SJCRH30 (cell line): ENCODE data around the gene TMEM191C. TPM values are rescaled to one million over a fixed set of nuclear protein-coding genes. Genes with fewer than 3 reads are reported as not detected.
"Not testable (repeated sequence)": the region's sequence is repeated elsewhere in the genome, so short reads cannot be mapped to it uniquely, and the experiment has no call there.

Experiments
- DNase-seq, 2 experiments: peaks; one replicate each; pipeline ENCODE4 v3.0.0-alpha.2; 2015 to 2020
- H3K27ac ChIP-seq: fragments of 250-450 bp; sonication (Bioruptor Pico); 2 replicates; pipeline ENCODE4 v1.5.1; 2020; ENCODE audit warnings: mild to moderate bottlenecking, moderate library complexity
- H3K27me3 ChIP-seq: fragments of 250-450 bp; sonication (Bioruptor Pico); 2 replicates; pipeline ENCODE4 v1.5.1; 2020; ENCODE audit warnings: mild to moderate bottlenecking, moderate library complexity
- H3K36me3 ChIP-seq: fragments of 250-450 bp; sonication (Bioruptor Pico); 2 replicates; pipeline ENCODE4 v1.5.1; 2020; ENCODE audit warnings: mild to moderate bottlenecking, moderate library complexity
- H3K4me1 ChIP-seq: fragments of 250-450 bp; sonication (Bioruptor Pico); 2 replicates; pipeline ENCODE4 v1.5.1; 2020; ENCODE audit warnings: mild to moderate bottlenecking, moderate library complexity
- H3K4me3 ChIP-seq: fragments of 250-450 bp; sonication (Bioruptor Pico); 2 replicates; pipeline ENCODE4 v1.5.1; 2020; ENCODE audit warnings: mild to moderate bottlenecking, moderate library complexity
- H3K9me3 ChIP-seq: fragments of 250-450 bp; sonication (Bioruptor Pico); replicated peaks from 2 replicates; pipeline ENCODE4 v1.5.1; 2020; ENCODE audit warnings: mild to moderate bottlenecking, moderate library complexity
- total RNA-seq: library from RNA; depleted of rRNA; stranded (reverse); fragments of >200 nt; shearing (Covaris generic); gene quantifications from 2 replicates; pipeline ENCODE4 v1.2.3, GENCODE V29; 2014; rRNA removed

TMEM191C gene
- total RNA-seq: 0.18 and 0.67 TPM in 2 replicates

- not testable (repeated sequence) for H3K9me3 ChIP-seq, H3K36me3 ChIP-seq, DNase-seq, H3K27me3 ChIP-seq, H3K4me3 ChIP-seq, H3K27ac ChIP-seq, H3K4me1 ChIP-seq
Observed at GRCh38 chr22:21467337-21468193, at the start of gene TMEM191C. Gene TMEM191C, plus strand, starts transcription at chr22:21467387. Its CDS starts 73 bp downstream, at chr22:21467460.

GRCh38 chr22:21417853-21418252 is 49.3 kb upstream of the TMEM191C start:
- peak overlapping the region; percentile 48 for H3K4me3 ChIP-seq
- peak in 1 of 2 experiments; percentile 26 for DNase-seq
- not testable (repeated sequence) for H3K9me3 ChIP-seq, H3K27ac ChIP-seq, H3K27me3 ChIP-seq, H3K36me3 ChIP-seq, H3K4me1 ChIP-seq

- not testable (repeated sequence) for H3K27ac ChIP-seq
Observed at GRCh38 chr22:21418974-21419638, 48.1 kb upstream of the TMEM191C start.

GRCh38 chr22:21420180-21420763 is 46.9 kb upstream of the TMEM191C start:
- H3K27me3 ChIP-seq, H3K4me3 ChIP-seq, DNase-seq, H3K9me3 ChIP-seq, H3K4me1 ChIP-seq, H3K27ac ChIP-seq, H3K36me3 ChIP-seq: not testable (repeated sequence)

More at GRCh38 chr22:21418974-21419638, 48.1 kb upstream of the TMEM191C start:
- DNase-seq, H3K4me1 ChIP-seq, H3K4me3 ChIP-seq, H3K9me3 ChIP-seq, H3K27me3 ChIP-seq, H3K36me3 ChIP-seq: not testable (repeated sequence)

- H3K27ac ChIP-seq, H3K27me3 ChIP-seq, H3K9me3 ChIP-seq, H3K4me1 ChIP-seq, H3K36me3 ChIP-seq, H3K4me3 ChIP-seq, DNase-seq: not testable (repeated sequence)
Observed at GRCh38 chr22:21424084-21424709, 43.0 kb upstream of the TMEM191C start.

- H3K36me3 ChIP-seq, H3K4me3 ChIP-seq, H3K27me3 ChIP-seq, DNase-seq, H3K4me1 ChIP-seq, H3K27ac ChIP-seq, H3K9me3 ChIP-seq: not testable (repeated sequence)
Observed at GRCh38 chr22:21434378-21435233, 32.6 kb upstream of the TMEM191C start.

- H3K27ac ChIP-seq, DNase-seq, H3K4me3 ChIP-seq, H3K4me1 ChIP-seq, H3K27me3 ChIP-seq, H3K36me3 ChIP-seq, H3K9me3 ChIP-seq: not testable (repeated sequence)
Observed at GRCh38 chr22:21435998-21436810, 31.0 kb upstream of the TMEM191C start.

GRCh38 chr22:21438013-21438412 is 29.2 kb upstream of the TMEM191C start:
- not testable (repeated sequence) for H3K9me3 ChIP-seq, H3K36me3 ChIP-seq, H3K4me3 ChIP-seq, H3K27me3 ChIP-seq, H3K4me1 ChIP-seq, H3K27ac ChIP-seq, DNase-seq

GRCh38 chr22:21440018-21440636 is 27.1 kb upstream of the TMEM191C start:
- not testable (repeated sequence) for H3K36me3 ChIP-seq, H3K27me3 ChIP-seq, H3K4me1 ChIP-seq, H3K27ac ChIP-seq, H3K4me3 ChIP-seq, DNase-seq, H3K9me3 ChIP-seq

- DNase-seq, H3K27me3 ChIP-seq, H3K4me3 ChIP-seq, H3K9me3 ChIP-seq, H3K36me3 ChIP-seq, H3K4me1 ChIP-seq, H3K27ac ChIP-seq: not testable (repeated sequence)
Observed at GRCh38 chr22:21440676-21441075, 26.5 kb upstream of the TMEM191C start.

GRCh38 chr22:21441170-21441569 is 26.0 kb upstream of the TMEM191C start:
- H3K27me3 ChIP-seq, H3K27ac ChIP-seq, H3K4me3 ChIP-seq, H3K36me3 ChIP-seq, DNase-seq, H3K9me3 ChIP-seq, H3K4me1 ChIP-seq: not testable (repeated sequence)

GRCh38 chr22:21442123-21442522 is 25.1 kb upstream of the TMEM191C start:
- H3K27ac ChIP-seq, H3K36me3 ChIP-seq, H3K4me1 ChIP-seq, DNase-seq, H3K4me3 ChIP-seq, H3K9me3 ChIP-seq, H3K27me3 ChIP-seq: not testable (repeated sequence)

- H3K36me3 ChIP-seq, H3K9me3 ChIP-seq, H3K27me3 ChIP-seq, H3K4me1 ChIP-seq, H3K27ac ChIP-seq, H3K4me3 ChIP-seq: not testable (repeated sequence)
- DNase-seq: peak in 1 of 2 experiments; percentile 2
Observed at GRCh38 chr22:21442646-21443045, 24.5 kb upstream of the TMEM191C start.
